Neutrophil (primary cell): Measurements from ENCODE around the gene ASTN2.

Experiments
- H3K27ac ChIP-seq: fragments of 200-600 bp; sonication (generic); 2 replicates; pipeline ENCODE4 v1.5.1; 2016; ENCODE audit warnings: mild to moderate bottlenecking, moderate library complexity
- H3K27me3 ChIP-seq: fragments of 200-600 bp; sonication (generic); 2 replicates; pipeline ENCODE4 v1.6.0; 2016; ENCODE audit warnings: mild to moderate bottlenecking
- H3K36me3 ChIP-seq: fragments of 200-600 bp; sonication (generic); 2 replicates; pipeline ENCODE4 v1.5.1; 2017
- H3K4me1 ChIP-seq, 2 experiments: fragments of 200-600 bp in 1 of 2; sonication (generic) in 1 of 2; 1 replicate in 1 of 2; 2 replicates in 1 of 2; pipeline versions ENCODE4 v1.5.1 to v1.6.1; 2013 to 2016; ENCODE audit warnings: low read depth in 1 of 2, low read length in 1 of 2, mild to moderate bottlenecking in 1 of 2, moderate library complexity in 1 of 2; ENCODE audit not compliant: control insufficient read depth in 1 of 2, insufficient read depth in 1 of 2
- H3K4me3 ChIP-seq, 2 experiments: fragments of 200-600 bp in 1 of 2; sonication (generic) in 1 of 2; 1 replicate in 1 of 2; 2 replicates in 1 of 2; pipeline ENCODE4 v1.5.1; 2013 to 2016; ENCODE audit warnings: low read depth in 1 of 2, low read length in 1 of 2, mild to moderate bottlenecking in 1 of 2, moderate library complexity in 1 of 2
- H3K9me3 ChIP-seq: fragments of 200-600 bp; sonication (generic); 2 replicates; pipeline ENCODE4 v1.5.1; 2016
- CTCF ChIP-seq: fragments of 200-600 bp; sonication (generic); IDR thresholded peaks from 2 replicates; pipeline ENCODE4 v1.5.1; 2016; ENCODE audit warnings: antibody characterized with exemption

ASTN2 gene

GRCh38 chr9:117315236-117315635, 99.6 kb downstream of the ASTN2 start:
- Histone ChIP-seq H3K4me1 (no peaks in the 10 kb centered on the region), H3K36me3 (no peaks in the 10 kb centered on the region), H3K4me3 (no peak overlapping the region), H3K9me3 (no peaks in the 10 kb centered on the region), H3K27me3 (no peaks in the 10 kb centered on the region), H3K27ac (no peak overlapping the region)
- no peak for TF ChIP-seq CTCF

GRCh38 chr9:117313989-117314388, 100.9 kb downstream of the ASTN2 start:
- Histone ChIP-seq H3K36me3 (no peaks in the 10 kb centered on the region), H3K27me3 (no peaks in the 10 kb centered on the region), H3K27ac (no peak overlapping the region), H3K4me3 (no peak overlapping the region), H3K9me3 (no peaks in the 10 kb centered on the region), H3K4me1 (no peaks in the 10 kb centered on the region)
- no peak for TF ChIP-seq CTCF

- TF ChIP-seq CTCF = no peak
- no peaks in the 10 kb centered on the region for H3K36me3 ChIP-seq
- H3K9me3 ChIP-seq = no peaks in the 10 kb centered on the region
- H3K4me1 ChIP-seq = no peaks in the 10 kb centered on the region
- no peak overlapping the region for H3K4me3 ChIP-seq
- no peaks in the 10 kb centered on the region for H3K27me3 ChIP-seq
- no peak overlapping the region for H3K27ac ChIP-seq
Measured at GRCh38 chr9:117307701-117308100, 107.2 kb downstream of the ASTN2 start.

DNA sequence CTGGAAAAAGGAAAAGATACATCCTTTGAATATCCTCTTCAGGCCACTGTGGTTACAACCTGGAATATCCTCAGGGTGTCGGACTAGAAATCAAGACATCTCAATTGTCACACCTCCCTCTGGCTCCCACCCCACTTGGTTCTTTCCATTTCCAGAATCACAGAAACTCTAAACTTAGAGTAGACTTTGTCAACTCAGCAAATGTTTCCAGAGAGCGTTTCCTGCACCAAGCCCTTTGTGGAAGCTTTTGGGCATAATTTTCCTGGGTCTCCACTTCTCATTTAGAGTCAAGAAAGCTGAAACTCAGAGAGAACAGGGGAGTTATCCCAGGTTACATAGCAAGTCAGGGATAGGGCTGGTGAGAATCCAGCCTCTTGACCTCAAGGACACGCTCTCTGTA, 108.8 kb downstream of the ASTN2 start:
- no peak for TF ChIP-seq CTCF
- Histone ChIP-seq H3K4me3 (no peak overlapping the region), H3K4me1 (no peaks in the 10 kb centered on the region), H3K36me3 (no peaks in the 10 kb centered on the region), H3K27me3 (no peaks in the 10 kb centered on the region), H3K27ac (no peak overlapping the region), H3K9me3 (no peaks in the 10 kb centered on the region)

- Histone ChIP-seq H3K4me3 (no peak overlapping the region), H3K9me3 (no peaks in the 10 kb centered on the region), H3K27me3 (no peaks in the 10 kb centered on the region), H3K27ac (no peak overlapping the region), H3K4me1 (no peaks in the 10 kb centered on the region), H3K36me3 (no peaks in the 10 kb centered on the region)
- no peak for TF ChIP-seq CTCF
Measured at GRCh38 chr9:117305454-117305853, 109.4 kb downstream of the ASTN2 start.

DNA sequence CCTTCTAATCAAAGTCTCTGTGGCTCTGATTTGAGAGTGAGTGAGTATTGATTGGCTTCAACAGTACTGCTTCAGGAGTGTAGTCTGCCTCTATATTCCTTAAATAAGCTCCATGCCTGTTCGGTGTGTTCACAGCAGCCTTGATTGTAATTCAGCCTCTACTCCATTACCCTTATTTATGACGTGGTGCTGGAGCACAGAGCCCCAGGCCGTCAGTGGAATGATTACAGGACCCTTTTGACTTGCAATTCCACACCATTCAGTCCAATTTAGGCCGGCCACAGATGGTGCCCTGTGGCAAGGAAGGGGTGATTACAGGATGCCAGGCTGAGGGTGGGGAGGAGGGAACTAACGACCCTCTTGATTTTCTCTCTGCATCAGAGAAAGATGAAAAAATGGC, 110.3 kb downstream of the ASTN2 start:
- H3K4me1 ChIP-seq = no peaks in the 10 kb centered on the region
- H3K9me3 ChIP-seq = no peaks in the 10 kb centered on the region
- H3K4me3 ChIP-seq = no peak overlapping the region
- H3K36me3 ChIP-seq = no peaks in the 10 kb centered on the region
- no peak for TF ChIP-seq CTCF
- no peak overlapping the region for H3K27ac ChIP-seq
- H3K27me3 ChIP-seq = no peaks in the 10 kb centered on the region
